ENCODE measurements around the gene NCL. TPM values are rescaled to one million over a fixed set of nuclear protein-coding genes. Genes with fewer than 3 reads are reported as not detected.

The NCL gene
- total and polyA plus RNA-seq, 2 of the 13 experiments (the other 11 are each of a cell fraction or from before 2014, with no cell fraction given), result 105 to 779 TPM

- TF ChIP-seq TIGD3 (CRISPR knock-in tag; IDR thresholded peaks at IDR 0.05; ENCODE audit: borderline replicate concordance), result peak; percentile 28; the same call in 1 of the 2 replicates
- no peak for TF ChIP-seq HNF4G (IDR thresholded peaks at IDR 0.05; ENCODE audit: borderline replicate concordance, low read depth, low read length)
- TF ChIP-seq HNF4G (CRISPR knock-in tag; IDR thresholded peaks at IDR 0.05; ENCODE audit: borderline replicate concordance, low read depth), result peak; percentile 11; the same call in 1 of the 2 replicates
- TF ChIP-seq ZNF274 (CRISPR knock-in tag; IDR thresholded peaks at IDR 0.05), result no peak
- no peak; the same call in 1 of the 2 replicates for TF ChIP-seq ARID4A (CRISPR knock-in tag; IDR thresholded peaks at IDR 0.05; ENCODE audit: borderline replicate concordance)
- no peak for TF ChIP-seq NCOA5 (CRISPR knock-in tag; IDR thresholded peaks at IDR 0.05)
- no peak for TF ChIP-seq PLSCR1 (CRISPR knock-in tag; IDR thresholded peaks at IDR 0.05; ENCODE audit: borderline replicate concordance)
- TF ChIP-seq PAWR (CRISPR knock-in tag; IDR thresholded peaks at IDR 0.05; ENCODE audit: borderline replicate concordance), result no peak
- TF ChIP-seq TEF (CRISPR knock-in tag; IDR thresholded peaks at IDR 0.05), result no peak
- no peak for TF ChIP-seq RNF2 (conservative IDR thresholded peaks at IDR 0.05; ENCODE audit: low read depth)
- no peak for TF ChIP-seq EHMT2 (IDR thresholded peaks at IDR 0.05; ENCODE audit: borderline replicate concordance, low read depth, low read length)
- TF ChIP-seq MYC (CRISPR knock-in tag; IDR thresholded peaks at IDR 0.05; ENCODE audit: borderline replicate concordance), result no peak
- TF ChIP-seq ZNF574 (CRISPR knock-in tag; IDR thresholded peaks at IDR 0.05), result no peak
- TF ChIP-seq TEAD3 (CRISPR knock-in tag; optimal IDR thresholded peaks at IDR 0.05; ENCODE audit: borderline replicate concordance), result no peak
- no peak for TF ChIP-seq HNF1B (CRISPR knock-in tag; IDR thresholded peaks at IDR 0.05)
- TF ChIP-seq U2AF1 (optimal IDR thresholded peaks at IDR 0.05; ENCODE audit: low read depth, low read length), result peak; percentile 1
- TF ChIP-seq GLI4 (CRISPR knock-in tag; IDR thresholded peaks at IDR 0.05; ENCODE audit: borderline replicate concordance), result no peak
- TF ChIP-seq YY1 (IDR thresholded peaks at IDR 0.05; ENCODE audit: insufficient read depth, insufficient replicate concordance, low read depth, low read length), result no peak
These were observed 51.7 kb downstream of the NCL start (continued) for GRCh38 chr2:231412618-231412963.

Measured in HepG2 (cell line).